Astrocyte (in vitro differentiated cells and primary cell): ENCODE data around the gene VIPR1.

ENCODE experiments used
- CTCF ChIP-seq: IDR thresholded peaks from 2 replicates; pipeline ENCODE4 v1.5.1; 2011; ENCODE audit warnings: low read depth, mild to moderate bottlenecking, inconsistent platforms, low read length, moderate library complexity; ENCODE audit not compliant: insufficient read depth
- EZH2 ChIP-seq: IDR thresholded peaks from 2 replicates; pipeline ENCODE4 v1.6.1; 2012; ENCODE audit warnings: mild to moderate bottlenecking, low read length, inconsistent platforms; ENCODE audit not compliant: insufficient read depth

- TF ChIP-seq EZH2 (no peak), CTCF (no peak)
Observed at GRCh38 chr3:42468111-42468510, 34.3 kb upstream of the VIPR1 start.
